Measurements from ENCODE around the gene ZNF678.

GRCh38 chr1:227563324-227564201, at the start of gene ZNF678:
- TF ChIP-seq, protein P1, sequence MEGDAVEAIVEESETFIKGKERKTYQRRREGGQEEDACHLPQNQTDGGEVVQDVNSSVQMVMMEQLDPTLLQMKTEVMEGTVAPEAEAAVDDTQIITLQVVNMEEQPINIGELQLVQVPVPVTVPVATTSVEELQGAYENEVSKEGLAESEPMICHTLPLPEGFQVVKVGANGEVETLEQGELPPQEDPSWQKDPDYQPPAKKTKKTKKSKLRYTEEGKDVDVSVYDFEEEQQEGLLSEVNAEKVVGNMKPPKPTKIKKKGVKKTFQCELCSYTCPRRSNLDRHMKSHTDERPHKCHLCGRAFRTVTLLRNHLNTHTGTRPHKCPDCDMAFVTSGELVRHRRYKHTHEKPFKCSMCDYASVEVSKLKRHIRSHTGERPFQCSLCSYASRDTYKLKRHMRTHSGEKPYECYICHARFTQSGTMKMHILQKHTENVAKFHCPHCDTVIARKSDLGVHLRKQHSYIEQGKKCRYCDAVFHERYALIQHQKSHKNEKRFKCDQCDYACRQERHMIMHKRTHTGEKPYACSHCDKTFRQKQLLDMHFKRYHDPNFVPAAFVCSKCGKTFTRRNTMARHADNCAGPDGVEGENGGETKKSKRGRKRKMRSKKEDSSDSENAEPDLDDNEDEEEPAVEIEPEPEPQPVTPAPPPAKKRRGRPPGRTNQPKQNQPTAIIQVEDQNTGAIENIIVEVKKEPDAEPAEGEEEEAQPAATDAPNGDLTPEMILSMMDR (IDR thresholded peaks at IDR 0.05; ENCODE audit: low read depth, low read length): no peak
- TF ChIP-seq EZH2phosphoT487 (IDR thresholded peaks at IDR 0.05; ENCODE audit: low read depth): no peak

Data from OCI-LY3 (cell line).